Testis (tissue), 2 donors: ENCODE results near the gene GNB1L.

Experiments
- POLR2A ChIP-seq: fragments of 450-650 bp; IDR thresholded peaks from one replicate; pipeline ENCODE4 v1.6.1; 2017; ENCODE audit warnings: antibody characterized with exemption, mild to moderate bottlenecking, moderate library complexity
- TF ChIP-seq, protein P1 (sequence below), 3 experiments: fragments of 450-650 bp in 2 of 3; fragments of 200-600 bp in 1 of 3; sonication (generic) in 1 of 3; IDR thresholded peaks; one replicate each; pipeline ENCODE4 v1.5.1; 2016 to 2019; ENCODE audit warnings: antibody characterized with exemption in 3 of 3, mild to moderate bottlenecking in 2 of 3, moderate library complexity in 1 of 3

GRCh38 chr22:19822301-19823117, 32.2 kb downstream of the GNB1L start:
- TF ChIP-seq POLR2A = no peak
- TF ChIP-seq, protein P1, sequence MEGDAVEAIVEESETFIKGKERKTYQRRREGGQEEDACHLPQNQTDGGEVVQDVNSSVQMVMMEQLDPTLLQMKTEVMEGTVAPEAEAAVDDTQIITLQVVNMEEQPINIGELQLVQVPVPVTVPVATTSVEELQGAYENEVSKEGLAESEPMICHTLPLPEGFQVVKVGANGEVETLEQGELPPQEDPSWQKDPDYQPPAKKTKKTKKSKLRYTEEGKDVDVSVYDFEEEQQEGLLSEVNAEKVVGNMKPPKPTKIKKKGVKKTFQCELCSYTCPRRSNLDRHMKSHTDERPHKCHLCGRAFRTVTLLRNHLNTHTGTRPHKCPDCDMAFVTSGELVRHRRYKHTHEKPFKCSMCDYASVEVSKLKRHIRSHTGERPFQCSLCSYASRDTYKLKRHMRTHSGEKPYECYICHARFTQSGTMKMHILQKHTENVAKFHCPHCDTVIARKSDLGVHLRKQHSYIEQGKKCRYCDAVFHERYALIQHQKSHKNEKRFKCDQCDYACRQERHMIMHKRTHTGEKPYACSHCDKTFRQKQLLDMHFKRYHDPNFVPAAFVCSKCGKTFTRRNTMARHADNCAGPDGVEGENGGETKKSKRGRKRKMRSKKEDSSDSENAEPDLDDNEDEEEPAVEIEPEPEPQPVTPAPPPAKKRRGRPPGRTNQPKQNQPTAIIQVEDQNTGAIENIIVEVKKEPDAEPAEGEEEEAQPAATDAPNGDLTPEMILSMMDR (IDR thresholded peaks at IDR 0.05) = no peak
